ENCODE data around the gene MYH14.

Gene MYH14

DNA sequence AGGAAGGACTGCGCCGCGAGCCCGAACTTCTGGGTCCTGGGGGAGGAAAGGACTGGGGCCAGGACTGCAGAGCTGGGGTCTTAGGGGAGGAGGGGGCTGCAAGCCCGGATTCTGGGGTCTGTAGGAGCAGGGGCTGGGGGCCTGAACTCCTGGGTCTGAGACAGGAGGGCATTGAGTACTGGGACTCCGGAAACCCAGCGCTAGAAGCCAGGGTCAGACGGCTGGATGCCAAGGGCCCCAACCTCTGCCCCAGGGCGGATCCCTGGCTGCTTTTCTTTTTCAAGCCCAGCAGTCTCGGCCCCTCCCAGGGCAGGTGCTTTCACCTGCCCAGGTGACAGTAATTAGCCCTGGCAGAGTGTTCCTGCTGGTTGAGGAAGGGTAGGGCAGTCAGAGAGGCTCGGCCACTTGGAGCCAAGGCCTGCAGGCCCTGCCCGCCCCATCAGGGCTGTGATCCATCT is 2.3 kb downstream of the MYH14 start:
- Histone ChIP-seq H3K36me3 (ENCODE audit: control insufficient read depth, insufficient read depth, low read length) (no peaks in the 10 kb centered on the region), H3K27ac (ENCODE audit: low read depth, low read length, severe bottlenecking) (no peak overlapping the region), H3K4me1 (ENCODE audit: control insufficient read depth, insufficient read depth, low read length, poor library complexity, severe bottlenecking) (no peaks in the 10 kb centered on the region), H3K4me3 (ENCODE audit: extremely low read depth, insufficient read depth, low read length, poor library complexity, severe bottlenecking) (no peak overlapping the region), H3K9me3 (ENCODE audit: control insufficient read depth, low read length) (peaks cover 3% of the 10 kb centered on the region)
- WGBS, 2 experiments (ENCODE audit: insufficient coverage in 2 of 2): 46 to 64% methylated on average over 5 to 6 of the region's 12 CpGs

DNA sequence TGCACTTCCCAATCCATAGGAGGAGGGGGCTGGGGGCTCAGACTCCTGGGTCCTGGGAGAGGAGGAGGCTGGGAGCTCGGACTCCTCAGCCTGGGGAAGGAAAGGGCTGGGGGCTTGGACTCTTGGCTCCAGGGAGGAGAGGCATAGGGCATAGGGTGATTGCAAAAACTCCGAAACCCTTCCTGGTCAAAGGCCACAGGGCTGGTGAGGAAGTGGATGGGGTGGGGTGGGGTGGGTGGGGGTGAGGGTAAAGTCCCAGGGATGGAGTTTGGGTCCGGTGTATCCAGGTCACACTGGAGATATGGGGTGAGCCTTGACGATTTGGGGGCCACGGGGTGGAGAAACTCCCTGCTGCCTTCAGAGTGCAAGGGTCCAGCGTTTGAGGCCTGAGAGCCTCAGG is 2.8 kb downstream of the MYH14 start:
- Histone ChIP-seq H3K4me3 (ENCODE audit: extremely low read depth, insufficient read depth, low read length, poor library complexity, severe bottlenecking) (no peak overlapping the region), H3K4me1 (ENCODE audit: control insufficient read depth, insufficient read depth, low read length, poor library complexity, severe bottlenecking) (no peaks in the 10 kb centered on the region), H3K27ac (ENCODE audit: low read depth, low read length, severe bottlenecking) (no peak overlapping the region), H3K36me3 (ENCODE audit: control insufficient read depth, insufficient read depth, low read length) (no peaks in the 10 kb centered on the region), H3K9me3 (ENCODE audit: control insufficient read depth, low read length) (peaks cover 3% of the 10 kb centered on the region)
- 76 to 92% methylated on average over 2 to 6 of the region's 6 CpGs for WGBS, 2 experiments (ENCODE audit: insufficient coverage in 2 of 2)

DNA sequence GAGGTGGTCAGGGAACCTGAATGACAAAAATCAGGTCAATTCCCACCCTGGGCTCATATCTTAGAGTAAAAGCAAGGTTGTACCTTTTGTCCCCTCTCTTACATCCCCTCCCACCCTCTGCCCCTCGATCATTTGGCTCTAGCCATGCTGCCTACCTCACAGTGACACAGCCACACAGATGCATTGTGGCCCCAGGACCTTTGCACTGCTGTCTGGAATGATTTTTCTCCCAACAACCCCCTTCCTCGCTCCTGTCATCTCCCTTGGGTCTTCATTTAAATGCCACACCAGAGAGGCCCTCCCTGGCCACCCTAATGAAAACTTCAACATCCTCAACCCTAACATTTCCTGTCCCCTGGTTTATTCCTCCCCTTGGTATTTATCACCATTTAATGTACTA is 4.3 kb downstream of the MYH14 start:
- Histone ChIP-seq H3K36me3 (ENCODE audit: control insufficient read depth, insufficient read depth, low read length) (no peaks in the 10 kb centered on the region), H3K9me3 (ENCODE audit: control insufficient read depth, low read length) (peaks cover 3% of the 10 kb centered on the region), H3K27ac (ENCODE audit: low read depth, low read length, severe bottlenecking) (no peak overlapping the region), H3K4me3 (ENCODE audit: extremely low read depth, insufficient read depth, low read length, poor library complexity, severe bottlenecking) (no peak overlapping the region), H3K4me1 (ENCODE audit: control insufficient read depth, insufficient read depth, low read length, poor library complexity, severe bottlenecking) (no peaks in the 10 kb centered on the region)
- WGBS, 2 experiments (ENCODE audit: insufficient coverage in 2 of 2): 46 to 50% methylated on average over 2 of the region's 2 CpGs

DNA sequence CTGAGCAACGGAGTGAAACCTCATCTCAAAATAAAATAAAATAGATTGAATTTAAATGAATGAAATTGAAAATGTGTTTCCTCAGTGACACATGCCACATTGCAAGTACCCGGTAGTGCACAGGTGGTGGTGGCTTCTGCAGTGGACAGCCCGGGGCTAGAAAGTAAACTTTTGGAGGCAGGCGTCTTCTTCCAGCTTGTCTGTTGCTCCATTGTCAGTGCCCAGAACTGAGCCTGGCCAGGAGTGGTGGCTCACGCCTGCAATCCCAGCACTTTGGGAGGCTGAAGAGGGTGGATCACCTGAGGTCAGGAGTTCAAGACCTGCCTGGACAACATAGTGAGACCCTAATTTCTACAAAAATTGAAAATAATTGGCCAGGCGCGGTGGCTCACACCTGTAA is 5.7 kb downstream of the MYH14 start:
- Histone ChIP-seq H3K36me3 (ENCODE audit: control insufficient read depth, insufficient read depth, low read length) (no peaks in the 10 kb centered on the region), H3K27ac (ENCODE audit: low read depth, low read length, severe bottlenecking) (no peak overlapping the region), H3K9me3 (ENCODE audit: control insufficient read depth, low read length) (peaks cover 3% of the 10 kb centered on the region), H3K4me1 (ENCODE audit: control insufficient read depth, insufficient read depth, low read length, poor library complexity, severe bottlenecking) (no peaks in the 10 kb centered on the region), H3K4me3 (ENCODE audit: extremely low read depth, insufficient read depth, low read length, poor library complexity, severe bottlenecking) (no peak overlapping the region)
- 90 to 92% methylated on average over 6 to 7 of the region's 7 CpGs for WGBS, 2 experiments (ENCODE audit: insufficient coverage in 2 of 2)

DNA sequence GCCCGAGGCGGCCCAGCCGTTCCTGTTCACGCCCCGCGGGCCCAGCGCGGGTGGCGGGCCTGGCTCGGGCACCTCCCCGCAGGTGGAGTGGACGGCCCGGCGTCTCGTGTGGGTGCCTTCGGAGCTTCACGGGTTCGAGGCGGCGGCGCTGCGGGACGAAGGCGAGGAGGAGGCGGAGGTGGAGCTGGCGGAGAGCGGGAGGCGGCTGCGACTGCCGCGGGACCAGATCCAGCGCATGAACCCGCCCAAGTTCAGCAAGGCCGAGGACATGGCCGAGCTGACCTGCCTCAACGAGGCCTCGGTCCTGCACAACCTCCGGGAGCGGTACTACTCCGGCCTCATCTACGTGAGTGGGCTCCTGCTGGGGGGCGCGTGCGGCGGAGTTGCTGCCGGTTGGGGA is 7.0 kb downstream of the MYH14 start:
- 92 to 96% methylated on average over 42 to 46 of the region's 46 CpGs for WGBS, 2 experiments (ENCODE audit: insufficient coverage in 2 of 2)
- Histone ChIP-seq H3K36me3 (ENCODE audit: control insufficient read depth, insufficient read depth, low read length) (no peaks in the 10 kb centered on the region), H3K4me1 (ENCODE audit: control insufficient read depth, insufficient read depth, low read length, poor library complexity, severe bottlenecking) (no peaks in the 10 kb centered on the region), H3K4me3 (ENCODE audit: extremely low read depth, insufficient read depth, low read length, poor library complexity, severe bottlenecking) (no peak overlapping the region), H3K9me3 (ENCODE audit: control insufficient read depth, low read length) (peaks cover 3% of the 10 kb centered on the region), H3K27ac (ENCODE audit: low read depth, low read length, severe bottlenecking) (no peak overlapping the region)

DNA sequence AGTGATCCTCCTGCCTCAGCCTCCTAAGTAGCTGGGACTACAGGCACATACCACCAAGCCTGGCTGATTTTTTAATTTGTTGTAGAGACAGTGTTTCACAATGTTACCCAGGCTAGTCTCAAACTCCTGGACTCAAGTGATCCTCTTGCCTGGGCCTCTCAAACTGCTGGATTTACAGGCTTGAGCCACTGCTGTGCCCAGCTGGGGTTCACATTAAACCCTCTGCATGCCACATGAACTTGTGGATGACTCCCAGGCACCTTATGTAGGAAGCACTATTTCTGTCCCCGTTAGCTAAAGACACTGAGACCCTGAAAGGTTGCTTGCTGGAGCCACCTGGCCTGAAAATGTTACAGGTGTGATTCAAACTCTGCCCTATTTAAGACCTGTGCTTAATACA is 10.5 kb downstream of the MYH14 start:
- Histone ChIP-seq H3K4me3 (ENCODE audit: extremely low read depth, insufficient read depth, low read length, poor library complexity, severe bottlenecking) (no peak overlapping the region), H3K36me3 (ENCODE audit: control insufficient read depth, insufficient read depth, low read length) (no peaks in the 10 kb centered on the region), H3K4me1 (ENCODE audit: control insufficient read depth, insufficient read depth, low read length, poor library complexity, severe bottlenecking) (no peaks in the 10 kb centered on the region), H3K27ac (ENCODE audit: low read depth, low read length, severe bottlenecking) (no peak overlapping the region), H3K9me3 (ENCODE audit: control insufficient read depth, low read length) (peaks cover 4% of the 10 kb centered on the region)
- 91 to 100% methylated on average over 1 of the region's 1 CpG for WGBS, 2 experiments (ENCODE audit: insufficient coverage in 2 of 2)

DNA sequence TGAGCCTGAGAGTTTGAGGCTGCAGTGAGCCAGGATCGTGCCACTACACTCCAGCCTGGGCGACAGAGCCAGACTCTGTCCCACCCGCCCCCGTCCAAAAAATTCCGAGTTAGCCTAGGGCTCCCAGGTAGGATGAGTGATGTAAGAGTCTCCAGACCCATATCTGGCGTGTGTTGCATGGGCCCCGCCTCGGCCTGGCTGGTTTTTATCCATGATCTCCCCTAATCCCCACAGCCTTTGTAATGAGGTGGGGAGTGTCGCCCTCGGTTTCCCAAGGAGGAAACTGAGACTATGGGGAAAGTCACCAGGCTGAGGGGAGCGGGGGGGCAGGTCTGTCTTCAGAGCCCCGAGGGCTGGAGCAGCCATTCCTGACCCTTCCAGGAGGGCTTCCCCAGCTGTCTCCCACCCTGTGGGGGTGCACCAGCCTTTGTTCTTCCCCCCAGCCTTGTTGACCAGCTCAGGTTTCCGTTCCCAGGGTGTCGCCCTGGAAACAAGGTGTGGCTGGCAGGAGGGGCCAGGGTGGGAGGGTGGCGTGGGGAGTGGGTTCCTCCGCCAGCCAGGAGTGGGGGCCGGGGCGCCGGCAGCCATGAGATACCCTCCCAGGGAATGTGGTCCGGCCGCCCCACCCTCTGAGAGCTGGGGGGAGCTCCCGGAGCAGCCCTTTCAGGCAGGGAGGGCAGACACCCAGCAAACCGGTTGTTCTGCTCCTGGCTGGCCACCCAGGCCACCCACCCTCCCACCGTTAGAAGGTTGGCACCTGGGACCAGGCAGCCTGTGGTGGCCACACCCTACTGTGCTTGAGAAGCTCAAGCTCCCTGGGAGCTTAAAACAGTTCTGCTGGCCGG is 11.5 kb downstream of the MYH14 start:
- no peak overlapping the region for H3K27ac ChIP-seq (ENCODE audit: low read depth, low read length, severe bottlenecking)
- H3K36me3 ChIP-seq (ENCODE audit: control insufficient read depth, insufficient read depth, low read length): no peaks in the 10 kb centered on the region
- H3K4me1 ChIP-seq (ENCODE audit: control insufficient read depth, insufficient read depth, low read length, poor library complexity, severe bottlenecking): no peaks in the 10 kb centered on the region
- 65 to 73% methylated on average over 12 to 19 of the region's 25 CpGs for WGBS, 2 experiments (ENCODE audit: insufficient coverage in 2 of 2)
- peaks cover 4% of the 10 kb centered on the region for H3K9me3 ChIP-seq (ENCODE audit: control insufficient read depth, low read length)
- H3K4me3 ChIP-seq (ENCODE audit: extremely low read depth, insufficient read depth, low read length, poor library complexity, severe bottlenecking): no peak overlapping the region

DNA sequence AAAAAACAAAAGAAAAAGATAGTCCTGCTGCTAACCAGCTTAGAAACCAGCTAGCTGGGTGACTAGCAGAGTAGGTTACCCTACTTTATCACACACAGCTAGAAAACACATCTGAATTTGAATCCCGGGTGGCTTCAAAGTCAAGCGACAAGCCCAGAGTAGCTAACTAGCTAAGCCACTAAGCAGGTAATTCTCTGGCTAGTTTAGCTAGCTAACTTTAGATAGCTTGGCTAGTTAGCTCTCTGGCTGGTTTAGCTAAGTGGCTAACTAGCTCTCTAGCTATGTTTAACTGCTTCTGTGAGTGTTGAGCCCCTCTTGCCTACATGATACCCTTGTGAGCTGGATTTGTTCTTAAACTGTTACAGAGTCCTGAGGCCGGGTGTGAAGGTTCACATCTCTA is 12.4 kb downstream of the MYH14 start:
- Histone ChIP-seq H3K27ac (ENCODE audit: low read depth, low read length, severe bottlenecking) (no peak overlapping the region), H3K9me3 (ENCODE audit: control insufficient read depth, low read length) (peaks cover 7% of the 10 kb centered on the region), H3K4me3 (ENCODE audit: extremely low read depth, insufficient read depth, low read length, poor library complexity, severe bottlenecking) (no peak overlapping the region), H3K36me3 (ENCODE audit: control insufficient read depth, insufficient read depth, low read length) (no peaks in the 10 kb centered on the region), H3K4me1 (ENCODE audit: control insufficient read depth, insufficient read depth, low read length, poor library complexity, severe bottlenecking) (no peaks in the 10 kb centered on the region)
- WGBS, 2 experiments (ENCODE audit: insufficient coverage in 2 of 2): 86 to 93% methylated on average over 2 of the region's 3 CpGs

DNA sequence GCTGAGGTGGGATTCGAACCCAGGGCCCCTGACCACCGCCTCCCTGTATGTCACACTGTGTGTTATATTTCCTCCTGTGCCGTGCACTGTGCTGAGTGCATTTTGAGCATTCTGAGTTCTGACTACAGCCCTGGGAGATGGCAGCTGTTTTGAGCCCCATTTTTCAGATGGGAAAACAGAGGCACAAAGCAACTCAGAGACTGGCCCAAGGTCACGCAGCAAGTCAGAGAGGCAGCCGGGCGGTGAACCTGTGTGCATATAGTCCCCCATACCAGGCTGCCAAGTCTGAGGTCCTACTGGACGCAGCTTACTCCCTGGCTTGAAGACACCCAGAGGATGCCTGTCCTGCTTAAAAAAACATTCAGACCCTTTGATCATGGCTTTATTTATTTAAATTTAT is 17.7 kb downstream of the MYH14 start:
- Histone ChIP-seq H3K27ac (ENCODE audit: low read depth, low read length, severe bottlenecking) (no peak overlapping the region), H3K4me3 (ENCODE audit: extremely low read depth, insufficient read depth, low read length, poor library complexity, severe bottlenecking) (no peak overlapping the region), H3K4me1 (ENCODE audit: control insufficient read depth, insufficient read depth, low read length, poor library complexity, severe bottlenecking) (no peaks in the 10 kb centered on the region), H3K9me3 (ENCODE audit: control insufficient read depth, low read length) (peaks cover 13% of the 10 kb centered on the region), H3K36me3 (ENCODE audit: control insufficient read depth, insufficient read depth, low read length) (no peaks in the 10 kb centered on the region)
- 79 to 100% methylated on average over 4 to 5 of the region's 7 CpGs for WGBS, 2 experiments (ENCODE audit: insufficient coverage in 2 of 2)

DNA sequence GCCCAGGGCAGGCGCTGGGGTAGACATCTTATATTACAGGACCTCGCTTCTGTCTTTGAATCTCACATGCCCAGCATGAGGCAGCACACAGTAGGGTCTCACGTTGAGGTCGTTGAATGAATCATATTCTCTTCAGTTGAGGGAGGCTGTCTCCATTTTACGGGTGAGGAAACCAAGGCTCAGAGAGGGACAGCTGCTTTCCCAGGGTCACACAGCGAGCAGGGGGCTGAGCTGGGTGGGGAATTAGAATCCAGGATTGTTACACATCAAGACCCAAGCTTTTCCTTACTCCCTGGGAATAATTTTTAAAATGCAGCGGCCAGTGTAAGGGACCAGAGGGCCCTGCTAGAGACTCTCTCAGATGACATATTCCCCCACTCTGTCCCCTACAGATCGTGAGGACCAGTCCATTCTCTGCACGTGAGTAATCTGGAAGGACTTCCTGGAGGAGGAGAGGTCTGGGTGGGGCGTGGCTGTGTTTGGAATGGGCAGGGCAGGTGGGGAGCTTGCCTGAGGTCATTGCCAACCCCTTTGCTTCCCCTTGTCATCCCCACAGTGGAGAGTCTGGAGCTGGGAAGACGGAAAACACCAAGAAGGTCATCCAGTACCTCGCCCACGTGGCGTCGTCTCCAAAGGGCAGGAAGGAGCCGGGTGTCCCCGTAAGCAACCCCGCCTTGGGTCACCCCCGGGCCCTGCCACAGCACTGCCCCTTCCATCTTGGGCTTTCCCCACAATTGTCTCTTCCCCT is 19.4 kb downstream of the MYH14 start:
- Histone ChIP-seq H3K4me3 (ENCODE audit: extremely low read depth, insufficient read depth, low read length, poor library complexity, severe bottlenecking) (no peak overlapping the region), H3K36me3 (ENCODE audit: control insufficient read depth, insufficient read depth, low read length) (no peaks in the 10 kb centered on the region)
- WGBS, 2 experiments (ENCODE audit: insufficient coverage in 2 of 2): 66 to 80% methylated on average over 15 to 16 of the region's 19 CpGs

DNA sequence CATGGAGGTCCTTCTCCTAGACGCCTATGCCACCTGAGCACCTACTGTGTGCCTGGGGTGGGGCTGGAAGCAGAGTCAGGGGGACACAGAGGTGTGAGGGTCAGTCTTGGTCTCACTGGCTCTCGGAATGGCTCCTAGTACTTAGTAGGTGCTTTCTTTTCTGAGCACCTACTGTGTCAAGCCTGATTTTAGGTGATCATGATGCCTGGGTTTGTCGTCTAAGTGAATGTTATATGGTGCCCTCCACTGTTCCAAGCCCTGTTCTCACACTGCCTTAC is 20.0 kb downstream of the MYH14 start:
- Histone ChIP-seq H3K4me3 (ENCODE audit: extremely low read depth, insufficient read depth, low read length, poor library complexity, severe bottlenecking) (no peak overlapping the region), H3K36me3 (ENCODE audit: control insufficient read depth, insufficient read depth, low read length) (no peaks in the 10 kb centered on the region), H3K9me3 (ENCODE audit: control insufficient read depth, low read length) (peaks cover 13% of the 10 kb centered on the region), H3K27ac (ENCODE audit: low read depth, low read length, severe bottlenecking) (no peak overlapping the region), H3K4me1 (ENCODE audit: control insufficient read depth, insufficient read depth, low read length, poor library complexity, severe bottlenecking) (no peaks in the 10 kb centered on the region)
- 60 to 88% methylated on average over 1 to 2 of the region's 3 CpGs for WGBS, 2 experiments (ENCODE audit: insufficient coverage in 2 of 2)

More for the DNA sequence above, 19.4 kb downstream of the MYH14 start:
- Histone ChIP-seq H3K9me3 (ENCODE audit: control insufficient read depth, low read length) (peaks cover 13% of the 10 kb centered on the region), H3K4me1 (ENCODE audit: control insufficient read depth, insufficient read depth, low read length, poor library complexity, severe bottlenecking) (no peaks in the 10 kb centered on the region), H3K27ac (ENCODE audit: low read depth, low read length, severe bottlenecking) (no peak overlapping the region)
